Left kidney (tissue), 2 donors: ENCODE data around the gene RAB5IF. TPM values are rescaled to one million over a fixed set of nuclear protein-coding genes. Genes with fewer than 3 reads are reported as not detected.
"Not testable (repeated sequence)": the region's sequence is repeated elsewhere in the genome, so short reads cannot be mapped to it uniquely, and the experiment has no call there.

ENCODE experiments used
- DNase-seq: peaks from one replicate; pipeline ENCODE4 v3.0.0-alpha.2; 2013
- polyA plus RNA-seq: library from polyadenylated mRNA; unstranded; fragments of 120-200 nt; gene quantifications from one replicate; pipeline ENCODE4 v1.2.1, GENCODE V29; 2013; ENCODE audit not compliant: insufficient read length

The RAB5IF gene
- polyA plus RNA-seq, 1 donor, result 62.4 TPM

- DNase-seq, result no peak
Observed at GRCh38 chr20:36584018-36584481, 21.5 kb upstream of the RAB5IF start.

- no peak for DNase-seq
Observed at GRCh38 chr20:36585410-36586125, 20.0 kb upstream of the RAB5IF start.

DNA sequence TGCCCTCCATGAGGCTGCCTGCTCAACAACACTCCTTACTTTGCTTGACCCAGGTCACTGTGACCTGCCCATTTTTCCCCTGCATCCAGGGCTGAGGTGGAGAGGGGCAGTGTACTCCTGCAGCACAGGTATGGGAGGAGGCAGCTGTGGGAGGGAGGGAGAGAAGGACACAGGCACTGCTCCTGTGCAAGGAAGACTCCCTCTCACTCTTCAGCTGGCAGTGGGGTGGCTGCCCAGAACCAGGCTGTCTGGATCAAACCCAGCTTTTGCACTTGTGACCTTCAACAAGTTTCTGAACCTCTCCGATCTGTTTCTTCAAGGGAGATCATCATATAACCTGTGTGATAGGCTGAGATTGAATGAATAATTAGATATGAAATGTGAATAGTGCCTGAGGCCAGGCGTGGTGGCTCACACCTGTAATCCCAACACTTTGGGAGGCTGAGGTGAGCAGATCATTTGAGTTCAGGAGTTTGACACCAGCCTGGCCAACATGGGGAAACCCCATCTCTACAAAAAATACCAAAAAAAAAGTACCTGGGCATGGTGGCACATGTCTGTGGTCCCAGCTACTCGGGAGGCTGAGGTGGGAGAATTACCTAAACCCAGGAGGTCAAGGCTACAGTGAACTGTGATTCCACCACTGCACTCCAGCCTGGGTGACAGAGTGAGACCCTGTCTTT, 18.1 kb upstream of the RAB5IF start:
- no peak for DNase-seq

- no peak for DNase-seq
Observed at GRCh38 chr20:36591281-36591680, 14.3 kb upstream of the RAB5IF start.

GRCh38 chr20:36591854-36592641, 13.5 kb upstream of the RAB5IF start:
- DNase-seq, result no peak

- DNase-seq, result no peak
Observed at GRCh38 chr20:36593347-36593929, 12.1 kb upstream of the RAB5IF start.

DNA sequence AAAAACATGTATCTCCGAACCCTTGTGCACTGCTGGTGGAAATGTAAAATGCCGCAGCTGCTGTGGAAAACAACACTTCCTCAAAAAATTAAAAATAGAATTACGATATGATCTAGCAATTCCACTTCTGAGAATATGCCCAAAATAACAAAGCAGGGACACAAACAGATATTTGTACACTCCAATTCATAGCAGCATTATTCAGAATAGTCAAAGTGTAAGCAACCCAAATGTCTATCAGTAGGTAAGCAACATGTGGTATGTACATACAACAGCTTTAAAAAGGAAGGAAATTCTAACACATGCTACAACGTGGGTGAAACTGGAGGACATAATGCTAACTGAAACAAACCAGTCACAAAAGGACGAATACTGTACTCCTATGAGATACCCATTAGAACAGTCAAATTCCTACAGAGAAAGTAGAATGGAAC, 5.7 kb upstream of the RAB5IF start:
- no peak for DNase-seq

GRCh38 chr20:36601540-36601939, 4.0 kb upstream of the RAB5IF start:
- DNase-seq, result no peak

- DNase-seq, result no peak
Observed at GRCh38 chr20:36604952-36605398, 604 bp upstream of the RAB5IF start.

- DNase-seq, result no peak
Observed at GRCh38 chr20:36606158-36607066, 833 bp downstream of the RAB5IF start.

- DNase-seq, result no peak
Observed at GRCh38 chr20:36607586-36608387, 2.2 kb downstream of the RAB5IF start.

DNA sequence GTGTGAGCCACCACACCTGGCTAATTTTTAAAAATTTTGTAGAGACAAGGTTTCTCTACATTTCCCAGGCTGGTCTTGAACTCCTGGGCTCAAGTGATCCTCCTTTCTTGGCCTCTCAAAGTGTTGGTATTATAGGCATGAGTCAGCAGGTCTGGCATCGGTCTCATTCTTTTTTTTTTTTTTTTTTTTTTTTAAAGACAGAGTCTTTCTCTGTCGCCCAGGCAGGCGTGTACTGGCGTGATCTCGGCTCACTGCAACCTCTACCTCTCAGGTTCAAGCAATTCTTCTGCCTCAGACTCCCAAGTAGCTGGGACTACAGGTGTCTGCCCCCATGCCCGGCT, 2.8 kb downstream of the RAB5IF start:
- not testable (repeated sequence) for DNase-seq

GRCh38 chr20:36611625-36612024, 6.0 kb downstream of the RAB5IF start:
- no peak for DNase-seq

- DNase-seq, result no peak
Observed at GRCh38 chr20:36613974-36614373, 8.4 kb downstream of the RAB5IF start.

- no peak for DNase-seq
Observed at GRCh38 chr20:36614781-36615557, 9.4 kb downstream of the RAB5IF start.

DNA sequence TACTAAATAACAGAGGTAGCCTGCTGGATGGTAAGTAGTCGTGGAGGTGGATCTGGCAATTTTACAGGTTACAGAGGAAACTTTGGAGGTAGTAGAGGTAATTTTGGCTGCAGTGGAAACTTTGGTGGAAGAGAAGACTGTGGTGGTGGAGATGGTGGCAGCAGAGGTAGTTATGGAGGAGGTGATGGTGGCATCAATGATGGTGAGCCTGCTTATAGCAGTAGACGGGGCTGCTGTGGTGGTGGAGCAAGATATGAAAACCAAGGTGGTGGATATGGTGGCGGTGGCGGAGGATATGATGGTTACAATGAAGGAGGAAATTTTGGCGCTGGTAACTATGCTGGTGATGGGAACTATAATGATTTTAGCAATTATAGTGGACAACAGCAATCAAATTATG, 15.3 kb downstream of the RAB5IF start:
- no peak for DNase-seq

DNA sequence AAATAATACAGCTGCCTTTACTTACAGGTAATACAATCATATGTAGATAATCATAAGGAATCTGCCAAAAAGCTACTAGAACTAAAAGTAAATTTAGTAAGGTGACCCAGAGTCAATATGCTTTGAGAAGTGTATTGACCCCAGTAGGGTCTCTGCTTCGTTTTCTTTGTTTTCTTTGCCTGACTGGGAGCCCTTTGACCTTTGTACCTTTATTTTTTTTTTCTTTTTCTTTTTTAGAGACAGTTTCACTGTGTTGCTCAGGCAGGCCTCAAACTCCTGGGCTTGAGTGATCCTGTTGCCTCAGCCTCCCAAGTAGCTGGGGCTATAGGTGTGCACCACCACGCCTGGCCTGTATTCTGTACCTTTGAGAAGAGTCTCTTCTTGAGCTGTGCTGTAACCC, 17.9 kb downstream of the RAB5IF start:
- no peak for DNase-seq

- no peak for DNase-seq
Observed at GRCh38 chr20:36624068-36624943, 18.7 kb downstream of the RAB5IF start.

- DNase-seq, result no peak
Observed at GRCh38 chr20:36624944-36625324, 19.4 kb downstream of the RAB5IF start.
